ENCODE measurements around the gene SAPCD2. TPM values are rescaled to one million over a fixed set of nuclear protein-coding genes. Genes with fewer than 3 reads are reported as not detected.

SAPCD2 gene
- polyA plus RNA-seq, 1 donor (not counting 4 experiments of a cell fraction or from before 2014, with no cell fraction given), result 1.6 TPM

GRCh38 chr9:137067860-137068538 is 2.4 kb downstream of the SAPCD2 start:
- Histone ChIP-seq H3K4me3 (ENCODE audit: control insufficient read depth in 2 of 3, extremely low read depth in 1 of 3, insufficient read depth in 2 of 3, low read depth in 1 of 3, low read length in 3 of 3) (no peak overlapping the region), H4K20me1 (ENCODE audit: control insufficient read depth, extremely low read depth, insufficient read depth, low read length) (no peaks in the 10 kb centered on the region), H3K9ac (ENCODE audit: control insufficient read depth, extremely low read depth, insufficient read depth, low read length) (no peak overlapping the region)

DNA sequence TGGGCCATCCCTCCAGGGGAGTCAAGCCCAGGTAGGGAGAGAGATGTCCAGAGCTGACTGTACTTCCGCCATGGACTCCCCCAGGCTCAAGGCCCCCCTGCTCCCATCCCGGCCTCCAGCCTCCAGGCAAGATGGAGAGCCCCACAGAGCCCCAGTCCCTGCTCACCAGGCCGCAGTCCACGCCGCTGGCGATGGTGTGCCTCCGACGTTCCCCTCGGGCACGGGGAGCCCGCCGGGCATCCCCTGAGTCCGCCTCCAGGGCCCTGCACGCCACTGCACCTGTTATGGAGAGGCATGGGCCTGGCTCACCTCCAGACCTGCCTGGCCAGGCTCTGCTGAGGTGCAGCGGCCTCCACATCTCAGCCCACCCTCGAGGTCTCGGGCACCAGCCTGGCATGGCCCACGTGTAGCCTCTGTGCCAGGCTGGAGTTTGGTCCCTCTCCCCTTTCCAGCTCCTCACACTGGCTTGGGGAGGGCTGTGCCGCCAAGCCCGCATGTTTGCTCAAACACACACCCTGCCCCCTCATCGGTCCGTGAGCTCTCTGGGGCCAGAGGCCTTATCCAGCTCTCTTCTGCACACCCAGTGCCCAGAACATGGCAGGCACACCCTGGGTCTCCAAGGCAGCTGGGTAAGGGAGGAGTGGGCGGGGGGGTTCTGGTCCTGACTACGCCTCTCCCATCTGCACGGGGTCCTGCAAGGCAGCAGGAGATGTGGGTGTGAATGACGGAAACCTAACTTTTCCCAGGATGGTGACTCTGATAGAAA is 4.1 kb downstream of the SAPCD2 start:
- no peak overlapping the region for H3K4me2 ChIP-seq (ENCODE audit: control insufficient read depth, extremely low read depth, insufficient read depth, low read depth, low read length)
- H3K9me3 ChIP-seq (ENCODE audit: control insufficient read depth, low read depth, low read length), result no peaks in the 10 kb centered on the region
- no peak overlapping the region for H3K4me3 ChIP-seq (ENCODE audit: control insufficient read depth in 2 of 3, extremely low read depth in 1 of 3, insufficient read depth in 2 of 3, low read depth in 1 of 3, low read length in 3 of 3)
- H3K36me3 ChIP-seq (ENCODE audit: control insufficient read depth in 2 of 2, extremely low read depth in 1 of 2, insufficient read depth in 2 of 2, low read length in 2 of 2), result no peaks in the 10 kb centered on the region
- no peak overlapping the region for H2AFZ ChIP-seq (ENCODE audit: control insufficient read depth, low read length)
- TF ChIP-seq EZH2 (IDR thresholded peaks at IDR 0.05; ENCODE audit: low read length), result no peak
- TF ChIP-seq, protein P1, sequence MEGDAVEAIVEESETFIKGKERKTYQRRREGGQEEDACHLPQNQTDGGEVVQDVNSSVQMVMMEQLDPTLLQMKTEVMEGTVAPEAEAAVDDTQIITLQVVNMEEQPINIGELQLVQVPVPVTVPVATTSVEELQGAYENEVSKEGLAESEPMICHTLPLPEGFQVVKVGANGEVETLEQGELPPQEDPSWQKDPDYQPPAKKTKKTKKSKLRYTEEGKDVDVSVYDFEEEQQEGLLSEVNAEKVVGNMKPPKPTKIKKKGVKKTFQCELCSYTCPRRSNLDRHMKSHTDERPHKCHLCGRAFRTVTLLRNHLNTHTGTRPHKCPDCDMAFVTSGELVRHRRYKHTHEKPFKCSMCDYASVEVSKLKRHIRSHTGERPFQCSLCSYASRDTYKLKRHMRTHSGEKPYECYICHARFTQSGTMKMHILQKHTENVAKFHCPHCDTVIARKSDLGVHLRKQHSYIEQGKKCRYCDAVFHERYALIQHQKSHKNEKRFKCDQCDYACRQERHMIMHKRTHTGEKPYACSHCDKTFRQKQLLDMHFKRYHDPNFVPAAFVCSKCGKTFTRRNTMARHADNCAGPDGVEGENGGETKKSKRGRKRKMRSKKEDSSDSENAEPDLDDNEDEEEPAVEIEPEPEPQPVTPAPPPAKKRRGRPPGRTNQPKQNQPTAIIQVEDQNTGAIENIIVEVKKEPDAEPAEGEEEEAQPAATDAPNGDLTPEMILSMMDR (optimal IDR thresholded peaks at IDR 0.05 in 1 of 3, IDR thresholded peaks at IDR 0.05 in 1 of 3, conservative IDR thresholded peaks at IDR 0.05 in 1 of 3; ENCODE audit: extremely low read depth in 1 of 3, insufficient read depth in 2 of 3, low read length in 3 of 3), result no peak
- no peaks in the 10 kb centered on the region for H3K27me3 ChIP-seq (ENCODE audit: control insufficient read depth, extremely low read depth, insufficient read depth, low read length)
- no peaks in the 10 kb centered on the region for H3K9me1 ChIP-seq (ENCODE audit: control insufficient read depth, extremely low read depth, insufficient read depth, low read length)
- H3K27ac ChIP-seq (ENCODE audit: control insufficient read depth, insufficient read depth, low read length), result no peak overlapping the region
- H3K79me2 ChIP-seq (ENCODE audit: control insufficient read depth, insufficient read depth, low read length), result no peaks in the 10 kb centered on the region
- DNase-seq (ENCODE audit: low read depth, low spot score) (no peak), FAIRE-seq (no peak)
- H4K20me1 ChIP-seq (ENCODE audit: control insufficient read depth, extremely low read depth, insufficient read depth, low read length), result no peaks in the 10 kb centered on the region
- peaks cover 22% of the 10 kb centered on the region for H3K4me1 ChIP-seq (ENCODE audit: control insufficient read depth, extremely low read depth, insufficient read depth, low read length)
- dilution Hi-C loops (cut with MboI; ENCODE audit: extremely low pct_ligation_motif_present, low sequenced_read_pairs), result no loop called here
- H3K9ac ChIP-seq (ENCODE audit: control insufficient read depth, extremely low read depth, insufficient read depth, low read length), result no peak overlapping the region

More at GRCh38 chr9:137067860-137068538, 2.4 kb downstream of the SAPCD2 start:
- FAIRE-seq, result peak; percentile 87
- dilution Hi-C loops (cut with MboI; ENCODE audit: extremely low pct_ligation_motif_present, low sequenced_read_pairs), result no loop called here
- H3K4me2 ChIP-seq (ENCODE audit: control insufficient read depth, extremely low read depth, insufficient read depth, low read depth, low read length), result no peak overlapping the region
- H2AFZ ChIP-seq (ENCODE audit: control insufficient read depth, low read length), result no peak overlapping the region
- H3K79me2 ChIP-seq (ENCODE audit: control insufficient read depth, insufficient read depth, low read length), result no peaks in the 10 kb centered on the region
- H3K27ac ChIP-seq (ENCODE audit: control insufficient read depth, insufficient read depth, low read length), result no peak overlapping the region
- no peaks in the 10 kb centered on the region for H3K27me3 ChIP-seq (ENCODE audit: control insufficient read depth, extremely low read depth, insufficient read depth, low read length)
- DNase-seq (ENCODE audit: low read depth, low spot score), result no peak
- no peaks in the 10 kb centered on the region for H3K9me3 ChIP-seq (ENCODE audit: control insufficient read depth, low read depth, low read length)
- peaks cover 11% of the 10 kb centered on the region for H3K4me1 ChIP-seq (ENCODE audit: control insufficient read depth, extremely low read depth, insufficient read depth, low read length)
- TF ChIP-seq EZH2 (IDR thresholded peaks at IDR 0.05; ENCODE audit: low read length), result no peak
- TF ChIP-seq, protein P1 (optimal IDR thresholded peaks at IDR 0.05 in 1 of 3, IDR thresholded peaks at IDR 0.05 in 1 of 3, conservative IDR thresholded peaks at IDR 0.05 in 1 of 3; ENCODE audit: extremely low read depth in 1 of 3, insufficient read depth in 2 of 3, low read length in 3 of 3), result peak; percentile 84 to 88 (median 87)
- no peaks in the 10 kb centered on the region for H3K9me1 ChIP-seq (ENCODE audit: control insufficient read depth, extremely low read depth, insufficient read depth, low read length)
- no peaks in the 10 kb centered on the region for H3K36me3 ChIP-seq (ENCODE audit: control insufficient read depth in 2 of 2, extremely low read depth in 1 of 2, insufficient read depth in 2 of 2, low read length in 2 of 2)
